Kidney epithelial cell (primary cell): ENCODE results near the gene NEDD4L. TPM values are rescaled to one million over a fixed set of nuclear protein-coding genes. Genes with fewer than 3 reads are reported as not detected.

ENCODE experiments used
- DNase-seq: peaks from one replicate; pipeline ENCODE4 v3.0.0-alpha.2; 2010; ENCODE audit warnings: low read depth
- H3K27me3 ChIP-seq: 2 replicates; pipeline ENCODE4 v1.6.0; 2011; ENCODE audit warnings: low read length; ENCODE audit not compliant: control insufficient read depth, insufficient read depth
- H3K36me3 ChIP-seq: 2 replicates; pipeline ENCODE4 v1.5.1; 2011; ENCODE audit warnings: low read length; ENCODE audit not compliant: control insufficient read depth, insufficient read depth
- H3K4me3 ChIP-seq: 2 replicates; pipeline ENCODE4 v1.5.1; 2011; ENCODE audit warnings: low read depth, mild to moderate bottlenecking, control low read depth, low read length
- CTCF ChIP-seq: IDR thresholded peaks from 2 replicates; pipeline ENCODE4 v1.5.1; 2011; ENCODE audit warnings: mild to moderate bottlenecking, moderate library complexity, low read length, control low read depth, inconsistent platforms; ENCODE audit not compliant: insufficient read depth, poor library complexity, severe bottlenecking
- total RNA-seq: library from RNA; depleted of rRNA; stranded (reverse); fragments of >200 nt; gene quantifications from 2 replicates; pipeline ENCODE4 v1.2.3, GENCODE V29; 2015

Gene NEDD4L
- total RNA-seq, 1 donor from 2014 or later: 88.3 TPM

- no peak for DNase-seq
- Histone ChIP-seq H3K4me3 (no peak overlapping the region), H3K27me3 (no peaks in the 10 kb centered on the region), H3K36me3 (peaks cover 2% of the 10 kb centered on the region)
- TF ChIP-seq CTCF: no peak
Observed at GRCh38 chr18:58270396-58270795, 226.4 kb downstream of the NEDD4L start.

- TF ChIP-seq CTCF: no peak
- Histone ChIP-seq H3K27me3 (no peaks in the 10 kb centered on the region), H3K4me3 (no peak overlapping the region), H3K36me3 (peaks cover 2% of the 10 kb centered on the region)
- no peak for DNase-seq
Observed at GRCh38 chr18:58271770-58272169, 227.7 kb downstream of the NEDD4L start.

GRCh38 chr18:58272209-58272608 lies 228.2 kb downstream of the NEDD4L start:
- no peak for TF ChIP-seq CTCF
- H3K36me3 ChIP-seq: peaks cover 2% of the 10 kb centered on the region
- H3K27me3 ChIP-seq: no peaks in the 10 kb centered on the region
- DNase-seq: no peak
- H3K4me3 ChIP-seq: no peak overlapping the region

GRCh38 chr18:58272779-58273435 lies 228.9 kb downstream of the NEDD4L start:
- H3K4me3 ChIP-seq: no peak overlapping the region
- H3K36me3 ChIP-seq: peaks cover 2% of the 10 kb centered on the region
- DNase-seq: no peak
- TF ChIP-seq CTCF: no peak
- no peaks in the 10 kb centered on the region for H3K27me3 ChIP-seq

GRCh38 chr18:58275176-58275575 lies 231.2 kb downstream of the NEDD4L start:
- no peak for TF ChIP-seq CTCF
- Histone ChIP-seq H3K36me3 (peaks cover 2% of the 10 kb centered on the region), H3K4me3 (no peak overlapping the region), H3K27me3 (no peaks in the 10 kb centered on the region)
- no peak for DNase-seq
